ENCODE results near the gene MCCC2.

Gene MCCC2

DNA sequence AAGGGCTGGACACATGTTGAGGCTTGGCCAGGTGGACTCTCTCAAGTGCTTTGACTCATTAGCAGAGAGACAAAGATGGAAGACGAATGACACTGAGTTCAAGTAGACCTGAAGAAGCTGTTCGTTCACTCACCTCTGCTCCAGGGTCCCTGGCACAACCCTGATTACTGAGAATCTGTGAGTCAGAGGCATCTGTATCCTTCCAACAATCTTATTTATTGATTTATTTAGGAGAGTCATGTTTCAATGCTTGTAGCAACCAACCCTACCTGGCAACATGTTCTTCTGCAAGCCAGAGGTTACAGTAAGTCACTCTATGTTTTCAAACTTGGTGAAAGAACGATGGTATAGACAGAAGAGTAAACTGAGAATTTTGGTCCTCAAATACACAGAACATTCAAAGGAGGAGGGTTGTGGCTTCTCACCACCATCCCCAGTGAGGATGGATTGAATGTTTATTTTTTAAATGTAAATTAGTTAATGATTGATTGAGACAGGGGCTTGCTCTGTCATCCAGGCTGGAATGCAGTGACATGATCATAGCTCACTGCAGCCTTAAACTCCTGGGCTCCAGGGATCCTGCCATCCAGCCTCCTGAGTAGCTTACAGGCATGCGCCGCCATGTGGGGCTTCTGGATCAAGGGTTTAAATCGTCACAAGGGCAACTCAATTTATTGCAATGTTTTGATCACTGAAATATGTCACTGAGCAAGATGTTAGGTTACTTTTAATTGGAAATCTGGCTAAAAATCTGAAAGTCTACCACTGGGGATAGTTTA is 76.2 kb downstream of the MCCC2 start:
- DNase-seq: no peak

DNA sequence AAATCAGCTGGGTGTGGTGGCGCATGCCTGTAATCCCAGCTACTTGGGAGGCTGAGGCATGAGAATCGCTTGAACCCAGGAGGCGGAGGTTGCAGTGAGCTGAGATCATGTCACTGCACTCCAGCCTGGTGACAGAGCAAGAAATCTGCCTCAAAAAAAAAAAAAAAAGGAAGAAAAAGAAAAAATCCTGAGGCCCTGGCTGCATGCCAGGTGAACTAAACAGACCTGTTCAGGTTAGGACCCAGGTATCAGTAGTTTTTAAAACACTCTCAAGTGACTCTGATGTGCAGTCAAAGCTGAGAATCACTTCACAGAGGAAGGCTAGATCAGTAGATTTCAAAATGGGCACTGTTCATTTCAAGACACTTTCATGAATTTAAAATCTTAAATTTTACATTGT is 77.5 kb downstream of the MCCC2 start:
- DNase-seq: peak; percentile 66

DNA sequence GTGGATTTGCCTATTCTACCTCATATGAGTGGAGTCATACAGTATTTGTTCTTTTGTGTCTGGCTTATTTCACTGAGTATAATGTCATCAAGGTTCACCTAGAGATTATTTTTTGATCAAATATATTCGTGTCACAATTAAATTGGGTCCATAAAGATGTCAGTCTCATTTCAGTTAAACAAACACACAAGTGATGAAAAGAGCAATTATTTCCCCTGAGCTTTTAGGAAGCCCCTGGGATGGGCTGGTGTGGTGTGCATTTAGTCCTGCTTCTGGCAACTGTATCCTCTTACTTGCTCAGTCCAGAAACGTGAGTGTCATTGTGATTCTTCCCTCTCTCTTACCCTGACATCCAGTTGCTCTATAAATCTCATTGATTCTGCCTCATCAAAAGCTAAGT is 79.2 kb downstream of the MCCC2 start:
- DNase-seq: peak; percentile 85

DNA sequence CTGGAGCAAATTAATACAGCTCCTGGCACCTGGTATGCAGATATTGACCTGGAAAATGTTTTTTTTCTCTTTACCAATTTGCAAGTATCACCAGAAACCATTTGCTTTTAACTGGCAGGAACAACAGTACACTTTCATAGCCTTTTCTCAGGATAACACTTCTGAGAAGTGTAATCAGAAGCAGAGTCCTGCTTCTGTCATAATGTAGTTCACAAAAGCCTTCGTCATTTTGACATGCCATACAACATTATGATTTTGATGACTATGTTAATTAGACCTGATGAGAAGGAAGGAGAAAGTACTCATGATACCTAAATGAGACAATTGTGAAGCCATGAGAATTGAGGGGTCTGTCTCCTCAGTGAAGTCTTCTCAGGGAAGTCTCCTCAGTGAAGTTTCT is 90.8 kb downstream of the MCCC2 start:
- no peak for DNase-seq

DNA sequence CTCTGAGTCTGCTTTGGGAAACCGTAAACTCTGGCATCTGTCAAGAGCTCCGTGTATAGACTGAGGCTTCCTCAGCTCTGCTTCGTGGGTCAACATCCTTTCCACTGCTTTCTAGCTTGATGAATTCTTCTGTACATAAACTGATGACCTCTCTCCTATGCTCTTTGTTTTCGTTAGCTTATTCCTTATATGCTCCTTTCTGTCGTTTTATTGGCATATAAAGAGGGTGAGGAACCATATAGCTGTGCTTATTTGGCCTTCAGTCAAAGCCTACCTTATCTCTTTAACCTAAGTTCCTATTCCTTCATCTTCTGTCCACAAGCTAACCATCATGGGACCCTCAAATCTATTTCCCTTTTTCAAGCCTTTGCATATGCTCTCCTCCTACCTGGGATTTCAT is 92.6 kb downstream of the MCCC2 start:
- DNase-seq: no peak

DNA sequence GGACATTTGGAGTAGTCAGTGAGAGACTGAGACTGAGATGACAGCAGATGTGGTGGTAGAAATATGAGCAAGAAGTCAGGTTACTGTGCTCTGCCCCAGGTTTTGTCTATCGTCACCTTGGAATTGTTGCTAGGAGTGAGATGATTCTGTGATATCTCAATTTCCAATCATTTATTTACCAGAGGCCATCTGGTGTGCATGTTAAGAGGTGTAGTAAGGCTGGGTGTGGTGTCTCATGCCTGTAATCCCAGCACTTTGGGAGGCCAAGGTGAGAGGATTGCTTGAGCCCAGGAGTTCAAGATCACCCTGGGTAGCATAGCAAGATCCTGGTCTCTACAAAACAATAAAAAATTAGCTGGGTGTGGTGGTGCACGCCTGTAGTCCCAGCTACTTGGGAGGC is 93.4 kb downstream of the MCCC2 start:
- peak; percentile 40 for DNase-seq

DNA sequence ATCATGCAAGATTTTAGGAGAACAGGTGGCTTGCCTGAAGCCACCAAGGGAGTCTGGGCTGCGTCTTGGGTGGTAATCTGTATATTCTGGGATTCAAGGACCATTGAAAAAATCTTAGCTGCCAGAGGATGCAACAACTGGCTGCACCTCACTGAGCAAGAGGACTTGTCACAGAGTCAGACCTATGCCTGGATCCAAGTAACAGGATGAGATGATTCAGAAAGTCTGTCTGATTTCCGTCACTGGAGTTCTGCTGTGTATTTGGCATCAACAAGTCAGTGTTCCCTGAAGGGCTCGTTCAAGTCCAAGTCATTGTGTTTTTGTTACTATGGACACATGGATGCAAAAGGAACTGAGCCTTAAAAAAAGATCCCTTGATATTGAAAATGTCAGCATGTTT is 94.2 kb downstream of the MCCC2 start:
- no peak for DNase-seq

DNA sequence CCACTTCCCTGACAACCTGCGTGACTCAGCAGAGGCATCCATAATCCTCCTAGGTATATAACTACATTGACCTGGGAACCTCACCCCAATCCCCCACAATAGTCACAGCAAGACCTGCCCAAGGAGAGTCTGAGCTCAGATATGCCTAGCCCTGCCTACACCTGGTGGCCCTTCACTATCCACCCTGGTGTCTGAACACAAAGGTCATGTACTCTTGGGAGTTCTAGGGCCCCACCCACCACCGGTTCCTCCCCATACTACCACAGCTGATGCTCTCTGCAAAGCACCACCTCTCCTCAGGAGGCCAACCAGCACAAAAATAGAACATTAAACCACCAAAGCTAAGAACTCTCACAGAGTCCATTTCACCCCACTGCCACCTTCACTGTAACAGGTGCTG is 97.2 kb downstream of the MCCC2 start:
- DNase-seq: no peak

DNA sequence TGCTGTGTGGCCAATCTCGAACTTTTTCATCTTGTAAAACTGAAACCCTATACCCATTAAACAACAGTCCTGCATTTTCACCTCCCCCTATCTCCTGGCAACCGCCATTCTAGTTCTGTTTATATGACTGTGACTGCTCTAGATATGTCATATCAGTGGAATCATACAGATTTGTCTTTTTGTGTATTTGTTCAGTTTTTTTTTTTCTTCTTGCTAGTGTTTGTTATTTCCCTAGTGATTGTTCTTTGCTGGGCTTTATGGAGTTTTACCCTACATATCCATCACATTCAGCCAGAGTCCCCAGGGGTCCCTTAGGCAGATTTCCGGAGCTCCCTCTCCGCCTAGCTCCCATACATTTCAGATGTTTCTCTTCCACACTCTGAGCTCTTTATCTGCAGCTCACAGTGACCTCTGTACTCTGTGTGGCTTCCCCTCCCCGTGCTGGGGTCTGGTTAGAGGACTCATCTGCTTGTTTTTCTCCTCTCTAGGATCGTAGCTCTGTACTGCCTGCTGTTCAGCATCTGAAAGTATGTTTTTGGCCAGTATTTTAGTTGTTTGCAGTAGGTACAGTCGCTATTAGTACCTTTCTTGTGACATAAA is 106.8 kb downstream of the MCCC2 start:
- DNase-seq: peak; percentile 74

DNA sequence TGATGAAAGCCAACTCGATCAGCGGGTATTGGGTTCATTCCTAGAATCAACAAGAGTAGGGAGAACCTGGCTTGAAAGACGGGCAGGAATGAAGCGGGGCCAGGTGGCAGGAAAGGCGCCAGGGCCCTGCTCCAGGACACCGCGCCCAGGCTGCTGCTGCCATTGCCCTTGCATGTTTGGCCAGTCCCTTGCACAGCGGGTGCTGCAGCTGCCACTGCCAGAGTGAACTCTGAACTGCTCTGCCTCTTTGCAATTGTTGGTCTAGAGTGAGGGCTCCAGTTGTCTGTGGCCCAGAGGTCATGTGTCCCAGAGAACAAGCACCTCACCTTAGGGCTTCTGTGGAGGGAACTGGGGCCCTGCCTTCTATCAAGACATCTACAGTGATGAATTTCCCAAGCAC is 107.9 kb downstream of the MCCC2 start:
- DNase-seq: peak; percentile 37

DNA sequence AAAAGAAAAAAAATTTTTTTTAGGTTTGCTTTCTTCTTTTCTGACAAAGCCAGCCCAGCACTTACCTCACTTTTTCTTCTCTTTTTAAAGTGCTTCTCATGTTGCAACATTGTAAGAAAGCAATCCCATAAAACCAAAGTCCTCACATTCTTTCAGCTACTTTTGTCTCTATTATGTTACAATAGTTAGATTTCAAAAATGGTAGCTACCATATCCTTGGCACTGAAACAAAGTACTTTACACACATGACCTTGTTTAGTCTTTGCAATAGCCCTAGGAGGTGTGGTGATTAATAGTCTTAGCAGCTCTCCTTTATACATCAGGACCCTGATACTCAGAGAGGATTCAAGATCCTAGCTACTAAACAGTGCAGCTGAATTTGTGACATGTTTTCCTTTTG is 108.5 kb downstream of the MCCC2 start:
- peak; percentile 25 for DNase-seq

DNA sequence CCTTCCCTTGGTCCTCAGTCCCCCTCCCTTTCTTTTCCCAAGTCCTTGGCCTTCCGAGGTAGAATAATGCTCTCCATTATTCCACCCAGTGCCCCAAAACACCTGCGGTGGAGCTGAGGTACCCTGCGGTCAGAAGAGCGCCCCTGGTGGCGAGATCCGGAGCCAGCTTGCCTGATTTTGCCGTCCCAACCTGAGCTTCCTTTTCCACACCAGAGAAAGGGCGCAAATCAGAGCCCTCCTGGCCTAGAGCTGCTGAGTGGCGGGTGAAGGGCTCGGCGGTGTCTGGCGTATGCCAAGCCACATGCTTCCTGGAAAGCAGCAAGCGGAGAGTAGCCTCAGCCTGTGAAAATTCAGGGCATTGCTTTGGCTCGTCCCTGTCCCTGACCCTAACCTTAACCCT is 110.8 kb downstream of the MCCC2 start:
- DNase-seq: no peak

DNA sequence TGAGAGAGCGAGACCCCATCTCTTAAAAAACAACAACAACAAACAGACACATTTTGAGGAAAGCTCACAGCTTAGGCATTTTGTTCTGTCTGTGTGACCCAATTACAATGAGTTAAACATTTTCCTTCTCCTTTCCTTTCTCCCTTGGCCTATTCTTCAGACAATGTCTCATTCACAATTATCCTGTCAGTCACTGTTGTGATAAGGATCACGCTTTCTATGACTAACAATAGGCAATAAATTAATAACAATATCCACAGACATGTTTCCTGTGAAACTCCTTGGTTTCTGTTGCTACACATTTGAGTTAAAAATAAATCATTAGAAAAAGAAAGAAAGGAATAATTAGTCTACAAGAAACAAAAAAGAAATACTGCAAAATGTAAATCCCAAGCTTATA is 112.1 kb downstream of the MCCC2 start:
- DNase-seq: no peak

DNA sequence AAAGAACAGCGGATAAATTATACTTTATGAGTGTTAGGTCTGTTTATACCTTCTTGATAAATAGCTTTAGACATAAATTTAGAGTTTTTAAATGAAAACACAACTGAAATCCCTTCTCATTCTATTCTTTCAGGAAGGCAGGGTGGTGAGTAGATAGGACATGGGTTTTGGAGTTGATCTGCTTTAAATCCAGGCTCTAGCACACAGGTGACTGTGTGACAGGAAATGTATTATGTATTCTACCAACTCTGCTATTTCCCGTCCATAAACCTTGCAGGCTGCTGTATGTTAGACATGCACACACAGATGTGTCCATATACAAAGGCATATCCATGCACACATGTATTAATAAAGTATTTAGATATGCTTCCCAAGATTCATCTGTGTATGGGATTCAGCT is 112.6 kb downstream of the MCCC2 start:
- peak; percentile 33 for DNase-seq

DNA sequence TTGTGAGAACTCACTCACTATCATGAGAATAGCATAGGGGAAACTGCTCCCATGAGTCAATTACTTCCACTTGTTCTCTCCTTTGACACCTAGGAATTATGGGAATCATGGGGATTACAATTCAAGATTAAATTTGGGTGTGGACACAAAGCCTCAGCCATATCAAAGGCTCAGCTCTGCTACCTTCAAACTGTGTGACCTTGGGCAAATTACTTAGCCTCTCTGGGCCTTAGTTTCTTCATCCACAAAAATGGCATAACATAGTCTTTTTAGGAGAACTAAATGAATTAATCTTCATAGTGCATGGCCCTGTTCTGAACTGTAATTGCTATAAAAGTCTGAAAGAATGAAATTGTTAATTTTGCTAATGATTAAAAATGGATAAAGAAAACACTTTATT is 113.7 kb downstream of the MCCC2 start:
- no peak for DNase-seq

DNA sequence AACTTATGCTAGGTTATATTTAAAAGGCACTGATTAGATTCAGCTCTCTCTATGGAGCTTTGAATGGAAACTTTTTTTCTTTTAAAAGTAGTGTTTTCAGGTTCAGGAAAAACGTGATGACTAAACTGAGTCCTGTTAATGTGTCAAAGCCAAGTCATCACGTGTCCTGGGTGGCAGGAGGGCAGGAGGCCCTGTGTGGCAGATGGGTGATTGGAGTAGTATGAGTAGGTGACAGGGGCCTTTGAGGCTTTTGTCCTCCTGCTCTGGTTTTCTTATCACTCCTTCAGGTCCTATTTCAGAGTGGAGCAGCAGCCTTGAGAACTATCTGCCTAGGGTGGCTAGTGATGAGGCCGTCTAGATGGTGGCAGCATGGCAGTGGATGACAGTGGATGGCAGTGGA is 114.3 kb downstream of the MCCC2 start:
- DNase-seq: no peak

DNA sequence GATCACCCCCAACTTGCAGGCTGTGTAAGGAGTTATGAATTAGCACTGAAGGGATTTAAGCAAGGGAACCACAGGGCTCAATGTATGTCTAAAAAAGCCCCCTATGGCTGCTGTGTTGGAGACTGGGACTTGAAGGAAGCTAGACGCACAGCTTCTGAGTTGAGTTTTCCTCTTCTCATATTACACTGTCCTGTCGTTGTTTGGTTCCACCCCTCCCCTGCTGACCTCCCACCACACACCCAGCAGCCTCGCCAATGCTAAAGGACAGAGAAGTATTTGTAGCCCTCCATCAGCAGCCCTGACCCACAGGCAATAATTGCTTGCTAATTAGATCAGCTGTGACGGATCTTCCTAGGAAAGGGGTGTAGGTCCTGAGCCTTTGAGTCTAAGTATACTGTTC is 116.8 kb downstream of the MCCC2 start:
- peak; percentile 41 for DNase-seq

DNA sequence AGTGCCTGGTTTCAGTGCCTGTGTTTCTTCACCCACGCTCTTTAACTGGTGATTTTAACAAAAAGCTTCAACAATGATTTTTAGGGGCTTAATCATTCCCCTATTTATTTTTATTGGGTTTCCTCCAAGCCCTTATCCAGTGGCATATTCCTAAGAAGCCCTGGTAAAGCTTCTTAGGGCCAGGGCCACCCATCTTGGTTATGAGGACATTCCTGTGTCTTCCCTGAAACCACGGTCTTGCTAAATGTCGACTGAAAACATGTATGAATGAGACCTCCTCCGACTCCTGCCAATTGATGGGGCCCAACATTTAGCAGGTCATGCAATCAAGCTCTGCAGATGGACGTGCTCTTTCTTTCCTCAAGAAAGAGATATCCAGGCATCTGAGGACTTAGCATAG is 118.3 kb downstream of the MCCC2 start:
- no peak for DNase-seq

DNA sequence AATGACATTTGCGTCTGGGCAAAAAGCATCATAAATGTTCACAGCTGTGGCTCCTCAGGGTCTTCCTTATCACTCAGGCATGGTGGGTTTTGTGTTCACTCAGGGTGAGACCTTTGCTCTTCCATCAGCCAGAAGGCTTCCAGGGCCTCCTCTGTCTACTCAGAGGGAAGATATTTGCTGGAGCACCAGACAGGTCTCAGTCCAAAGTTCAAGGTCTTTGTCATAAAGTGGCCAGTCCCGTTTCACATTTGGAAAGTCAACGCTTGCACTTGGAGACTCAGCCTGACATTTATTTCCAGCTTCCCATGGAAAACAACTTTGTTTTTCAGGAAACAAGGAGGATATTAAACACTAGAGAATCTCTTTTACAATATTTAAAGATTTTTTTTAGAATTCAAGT is 119.8 kb downstream of the MCCC2 start:
- DNase-seq: no peak

Data from NCI-H69 (cell line).